Hepatocyte (in vitro differentiated cells): ENCODE measurements around the gene TRMT2A. TPM values are rescaled to one million over a fixed set of nuclear protein-coding genes. Genes with fewer than 3 reads are reported as not detected.

Experiments used
- DNase-seq: peaks from one replicate; pipeline ENCODE4 v3.0.0-alpha.2; 2016; ENCODE audit warnings: low spot score
- H2AFZ ChIP-seq: fragments of 200-600 bp; sonication (generic); 2 replicates; pipeline ENCODE4 v1.6.0; 2016; ENCODE audit warnings: antibody characterized with exemption, mild to moderate bottlenecking
- H3K27ac ChIP-seq: fragments of 200-600 bp; sonication (generic); 2 replicates; pipeline ENCODE4 v1.5.1; 2016; ENCODE audit warnings: mild to moderate bottlenecking
- H3K27me3 ChIP-seq: fragments of 200-600 bp; sonication (generic); 2 replicates; pipeline ENCODE4 v1.6.1; 2016
- H3K36me3 ChIP-seq: fragments of 200-600 bp; sonication (generic); replicated peaks from 2 replicates; pipeline ENCODE4 v1.5.1; 2016; ENCODE audit warnings: low read depth; ENCODE audit not compliant: insufficient read depth
- H3K4me1 ChIP-seq: fragments of 200-600 bp; sonication (generic); 2 replicates; pipeline ENCODE4 v1.5.1; 2016; ENCODE audit warnings: mild to moderate bottlenecking, moderate library complexity; ENCODE audit not compliant: insufficient read depth
- H3K4me2 ChIP-seq: fragments of 200-600 bp; sonication (generic); 2 replicates; pipeline ENCODE4 v1.6.0; 2016
- H3K4me3 ChIP-seq: fragments of 200-600 bp; sonication (generic); 2 replicates; pipeline ENCODE4 v1.5.1; 2016; ENCODE audit warnings: mild to moderate bottlenecking
- H3K79me2 ChIP-seq: fragments of 200-600 bp; sonication (generic); 2 replicates; pipeline ENCODE4 v1.6.0; 2017; ENCODE audit warnings: mild to moderate bottlenecking
- H3K9me2 ChIP-seq: fragments of 200-600 bp; sonication (generic); replicated peaks from 2 replicates; pipeline ENCODE4 v1.6.0; 2017; ENCODE audit warnings: mild to moderate bottlenecking; ENCODE audit not compliant: insufficient read depth
- H3K9me3 ChIP-seq: fragments of 200-600 bp; sonication (generic); 2 replicates; pipeline ENCODE4 v1.5.1; 2016; ENCODE audit warnings: low read depth, mild to moderate bottlenecking
- H4K20me1 ChIP-seq: fragments of 200-600 bp; sonication (generic); 2 replicates; pipeline ENCODE4 v1.6.0; 2016; ENCODE audit warnings: mild to moderate bottlenecking; ENCODE audit not compliant: insufficient read depth, poor library complexity, severe bottlenecking
- EZH2 ChIP-seq: fragments of 200-600 bp; sonication (generic); IDR thresholded peaks from 2 replicates; pipeline ENCODE4 v1.6.1; 2016; ENCODE audit warnings: antibody characterized with exemption, mild to moderate bottlenecking, borderline replicate concordance
- EZH2phosphoT487 ChIP-seq: fragments of 200-600 bp; sonication (generic); IDR thresholded peaks from one replicate; pipeline ENCODE4 v1.6.1; 2018; ENCODE audit warnings: antibody characterized with exemption, mild to moderate bottlenecking, low read depth, moderate library complexity; ENCODE audit not compliant: unreplicated experiment, severe bottlenecking
- WGBS: methylation state at CpG from one replicate; pipeline ENCODE4 v1.1.6; 2016; ENCODE audit warnings: low lambda C conversion rate; ENCODE audit errors: missing lambda C conversion rate; 5-methylcytosine and 5-hydroxymethylcytosine counted together
- polyA plus RNA-seq: library from polyadenylated mRNA; unstranded; fragments of >200 nt; fragmentation: Nextera tagmentation; extraction: Ambion mirVana; gene quantifications from 2 replicates; pipeline ENCODE4 v1.2.1, GENCODE V29; 2016
- total RNA-seq: library from RNA; depleted of rRNA; stranded (reverse); fragments of >200 nt; gene quantifications from 2 replicates; pipeline ENCODE4 v1.2.3, GENCODE V29; 2014
- TF ChIP-seq, protein P1 (sequence below): fragments of 200-600 bp; sonication (generic); IDR thresholded peaks from 2 replicates; pipeline ENCODE4 v1.5.1; 2016; ENCODE audit warnings: antibody characterized with exemption, mild to moderate bottlenecking; ENCODE audit not compliant: poor library complexity

TRMT2A gene
- total and polyA plus RNA-seq, 2 experiments from 2014 or later, result 34.4 to 65.1 TPM

- no peak for TF ChIP-seq EZH2phosphoT487
- no peak for TF ChIP-seq EZH2
- TF ChIP-seq, protein P1, sequence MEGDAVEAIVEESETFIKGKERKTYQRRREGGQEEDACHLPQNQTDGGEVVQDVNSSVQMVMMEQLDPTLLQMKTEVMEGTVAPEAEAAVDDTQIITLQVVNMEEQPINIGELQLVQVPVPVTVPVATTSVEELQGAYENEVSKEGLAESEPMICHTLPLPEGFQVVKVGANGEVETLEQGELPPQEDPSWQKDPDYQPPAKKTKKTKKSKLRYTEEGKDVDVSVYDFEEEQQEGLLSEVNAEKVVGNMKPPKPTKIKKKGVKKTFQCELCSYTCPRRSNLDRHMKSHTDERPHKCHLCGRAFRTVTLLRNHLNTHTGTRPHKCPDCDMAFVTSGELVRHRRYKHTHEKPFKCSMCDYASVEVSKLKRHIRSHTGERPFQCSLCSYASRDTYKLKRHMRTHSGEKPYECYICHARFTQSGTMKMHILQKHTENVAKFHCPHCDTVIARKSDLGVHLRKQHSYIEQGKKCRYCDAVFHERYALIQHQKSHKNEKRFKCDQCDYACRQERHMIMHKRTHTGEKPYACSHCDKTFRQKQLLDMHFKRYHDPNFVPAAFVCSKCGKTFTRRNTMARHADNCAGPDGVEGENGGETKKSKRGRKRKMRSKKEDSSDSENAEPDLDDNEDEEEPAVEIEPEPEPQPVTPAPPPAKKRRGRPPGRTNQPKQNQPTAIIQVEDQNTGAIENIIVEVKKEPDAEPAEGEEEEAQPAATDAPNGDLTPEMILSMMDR, result no peak
- H4K20me1 ChIP-seq, result peaks cover 51% of the 10 kb centered on the region
- 94% methylated on average over 20 of the region's 20 CpGs for WGBS
- peaks cover 75% of the 10 kb centered on the region for H3K79me2 ChIP-seq
- H3K4me3 ChIP-seq, result no peak overlapping the region
- H3K4me2 ChIP-seq, result no peak overlapping the region
- no peaks in the 10 kb centered on the region for H3K27me3 ChIP-seq
- H3K4me1 ChIP-seq, result peaks cover 20% of the 10 kb centered on the region
- H3K9me3 ChIP-seq, result no peaks in the 10 kb centered on the region
- no peak overlapping the region for H3K27ac ChIP-seq
- H2AFZ ChIP-seq, result no peak overlapping the region
- DNase-seq, result no peak
- no peaks in the 10 kb centered on the region for H3K36me3 ChIP-seq
- H3K9me2 ChIP-seq, result no peaks in the 10 kb centered on the region
Observed at GRCh38 chr22:20085651-20086050, 31.4 kb downstream of the TRMT2A start.

DNA sequence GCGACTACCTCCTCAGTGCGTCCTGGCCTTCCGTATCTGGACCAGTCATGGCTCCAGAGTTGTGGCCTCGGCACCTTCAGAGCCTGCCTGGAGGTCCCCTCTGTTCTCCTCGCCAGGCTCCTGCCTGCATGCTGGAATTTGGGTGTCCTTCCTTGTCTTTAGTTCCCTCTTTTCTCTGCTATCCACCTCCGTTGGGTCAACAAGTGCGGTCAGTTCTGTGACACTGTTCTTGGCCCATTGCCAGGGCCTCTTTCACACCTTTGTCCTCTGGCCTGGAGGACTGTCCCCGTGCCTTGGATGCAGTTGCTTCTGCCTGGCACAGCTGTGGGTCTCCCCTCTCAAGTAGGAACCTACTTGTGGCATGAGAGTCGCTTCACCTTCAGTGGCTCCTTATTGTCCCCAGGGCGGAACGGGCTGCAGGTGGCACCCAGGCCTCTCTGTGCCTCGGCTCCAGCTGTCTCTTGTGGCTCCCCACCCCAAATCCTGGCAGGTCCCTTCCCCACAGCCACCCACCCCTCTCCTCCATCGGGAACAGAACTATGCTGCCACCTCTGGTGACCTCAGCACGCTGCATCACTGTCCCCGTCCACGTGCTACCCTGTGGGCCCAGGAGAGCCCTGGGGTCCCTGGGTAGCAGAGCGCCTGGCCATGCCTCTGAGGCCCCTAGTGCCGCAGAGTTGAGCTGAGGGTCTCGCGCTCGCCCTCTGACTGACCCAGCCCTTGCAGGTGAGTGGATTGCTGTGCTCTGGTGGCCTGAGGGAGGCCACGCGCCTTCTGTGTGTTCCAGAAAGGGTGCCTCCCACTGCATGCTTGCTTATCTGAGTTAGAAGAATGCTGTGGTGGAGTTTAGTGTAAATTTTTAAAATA is 32.2 kb downstream of the TRMT2A start:
- no peak overlapping the region for H3K27ac ChIP-seq
- peak; percentile 47 for DNase-seq
- peaks cover 77% of the 10 kb centered on the region for H3K79me2 ChIP-seq
- no peak overlapping the region for H3K4me2 ChIP-seq
- H4K20me1 ChIP-seq, result peaks cover 51% of the 10 kb centered on the region
- H3K9me2 ChIP-seq, result no peaks in the 10 kb centered on the region
- peaks cover 20% of the 10 kb centered on the region for H3K4me1 ChIP-seq
- no peaks in the 10 kb centered on the region for H3K36me3 ChIP-seq
- H3K4me3 ChIP-seq, result no peak overlapping the region
- no peak overlapping the region for H2AFZ ChIP-seq
- H3K27me3 ChIP-seq, result no peaks in the 10 kb centered on the region
- H3K9me3 ChIP-seq, result no peaks in the 10 kb centered on the region
- WGBS, result 83% methylated on average over 22 of the region's 23 CpGs
- TF ChIP-seq, protein P1, result peak; percentile 40
- TF ChIP-seq EZH2phosphoT487, result no peak

- peak overlapping the region; percentile 33 for H3K4me2 ChIP-seq
- no peaks in the 10 kb centered on the region for H3K9me2 ChIP-seq
- H3K9me3 ChIP-seq, result no peaks in the 10 kb centered on the region
- no peak overlapping the region for H2AFZ ChIP-seq
- peaks cover 25% of the 10 kb centered on the region for H3K4me1 ChIP-seq
- DNase-seq, result no peak
- H4K20me1 ChIP-seq, result peaks cover 51% of the 10 kb centered on the region
- TF ChIP-seq, protein P1, result no peak
- TF ChIP-seq EZH2phosphoT487, result no peak
- no peak for TF ChIP-seq EZH2
- H3K4me3 ChIP-seq, result no peak overlapping the region
- H3K36me3 ChIP-seq, result no peaks in the 10 kb centered on the region
- no peaks in the 10 kb centered on the region for H3K27me3 ChIP-seq
- H3K27ac ChIP-seq, result no peak overlapping the region
- WGBS, result 91% methylated on average over 10 of the region's 10 CpGs
- peaks cover 77% of the 10 kb centered on the region for H3K79me2 ChIP-seq
Observed at GRCh38 chr22:20083891-20084546, 33.0 kb downstream of the TRMT2A start.
